ENCODE data around the gene RFT1.

GRCh38 chr3:53051929-53052328 is 78.3 kb downstream of the RFT1 start:
- TF ChIP-seq CTCF (IDR thresholded peaks at IDR 0.05 in 2 of 3, conservative IDR thresholded peaks at IDR 0.05 in 1 of 3; ENCODE audit: borderline replicate concordance in 1 of 3, insufficient read depth in 1 of 3, low read depth in 2 of 3, low read length in 2 of 3) = no peak
- TF ChIP-seq POLR2AphosphoS5 (IDR thresholded peaks at IDR 0.05; ENCODE audit: low read depth, low read length) = no peak
- TF ChIP-seq EZH2 (IDR thresholded peaks at IDR 0.05) = no peak
- TF ChIP-seq POLR2A (IDR thresholded peaks at IDR 0.05; ENCODE audit: borderline replicate concordance, extremely low read depth, insufficient read depth, insufficient read length) = no peak
- no peak for TF ChIP-seq REST (IDR thresholded peaks at IDR 0.05; ENCODE audit: low read depth)
- no peak for TF ChIP-seq MAX (IDR thresholded peaks at IDR 0.05)
- TF ChIP-seq ZNF274 (IDR thresholded peaks at IDR 0.05; ENCODE audit: low read depth, low read length) = no peak
- no peak for TF ChIP-seq YY1 (IDR thresholded peaks at IDR 0.05; ENCODE audit: extremely low read depth, insufficient replicate concordance, low read depth, low read length)
- TF ChIP-seq ELF1 (IDR thresholded peaks at IDR 0.05; ENCODE audit: borderline replicate concordance, low read depth) = no peak
- TF ChIP-seq RAD21 (IDR thresholded peaks at IDR 0.05; ENCODE audit: low read depth) = no peak
- TF ChIP-seq CEBPB (IDR thresholded peaks at IDR 0.05; ENCODE audit: low read depth) = no peak
- TF ChIP-seq SIN3A (IDR thresholded peaks at IDR 0.05; ENCODE audit: low read depth) = no peak
